ENCODE measurements around the gene MMAA.

GRCh38 chr4:145623831-145624230 is 4.6 kb downstream of the MMAA start:
- TF ChIP-seq POLR2A (IDR thresholded peaks at IDR 0.05) (no peak), CTCF (IDR thresholded peaks at IDR 0.05) (no peak)

Measured in testis (tissue), 2 donors.